ENCODE measurements around the gene SDF4.
A peak's percentile ranks its signal among the peaks of the same experiment; 100 is the strongest.

SDF4 gene

DNA sequence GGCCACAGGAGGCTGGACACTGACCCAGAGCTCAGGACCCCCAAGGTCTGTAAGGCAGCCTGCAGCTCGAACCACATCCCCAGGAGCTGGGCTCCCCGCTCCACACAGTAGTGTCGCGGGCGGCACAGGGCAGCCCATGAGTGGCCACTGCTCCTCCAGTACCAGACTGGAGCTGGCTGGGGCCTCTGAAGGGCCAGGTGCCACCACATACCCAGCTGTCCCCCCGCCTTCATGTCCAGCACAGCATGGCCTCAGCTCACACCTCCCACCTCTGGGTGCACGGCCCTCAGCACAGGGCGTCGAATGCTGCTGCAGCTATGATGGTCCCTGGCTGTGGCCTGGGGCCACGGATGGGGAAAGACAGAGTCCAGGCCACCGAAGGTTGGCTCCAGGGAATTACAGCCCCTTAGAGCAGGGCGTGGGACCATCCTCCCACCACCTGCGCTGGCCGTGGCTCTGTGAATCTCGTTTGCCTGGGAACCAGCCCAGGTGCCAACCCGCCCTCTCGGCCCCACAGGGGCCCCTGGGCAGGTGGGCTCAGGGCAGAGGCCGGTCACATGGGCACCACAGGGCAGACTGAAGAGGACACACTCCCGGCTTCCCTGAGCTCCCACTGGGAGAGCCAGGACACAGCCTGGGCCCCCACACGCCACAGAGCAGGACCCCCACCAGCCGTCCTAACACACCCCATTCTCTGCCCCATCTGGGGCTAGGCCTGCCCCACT is 15.8 kb downstream of the SDF4 start:
- TF ChIP-seq ZNF701 (tag by site-specific recombination; IDR thresholded peaks at IDR 0.05) (no peak), ZBTB20 (tag by site-specific recombination; IDR thresholded peaks at IDR 0.05) (peak; percentile 21; the same call in 1 of the 2 replicates), ZNF175 (tag by site-specific recombination; IDR thresholded peaks at IDR 0.05) (no peak), ZFP3 (tag by site-specific recombination; IDR thresholded peaks at IDR 0.05; ENCODE audit: low read depth) (no peak), ZNF10 (tag by site-specific recombination; IDR thresholded peaks at IDR 0.05) (no peak)
- TF ChIP-seq, protein P1, sequence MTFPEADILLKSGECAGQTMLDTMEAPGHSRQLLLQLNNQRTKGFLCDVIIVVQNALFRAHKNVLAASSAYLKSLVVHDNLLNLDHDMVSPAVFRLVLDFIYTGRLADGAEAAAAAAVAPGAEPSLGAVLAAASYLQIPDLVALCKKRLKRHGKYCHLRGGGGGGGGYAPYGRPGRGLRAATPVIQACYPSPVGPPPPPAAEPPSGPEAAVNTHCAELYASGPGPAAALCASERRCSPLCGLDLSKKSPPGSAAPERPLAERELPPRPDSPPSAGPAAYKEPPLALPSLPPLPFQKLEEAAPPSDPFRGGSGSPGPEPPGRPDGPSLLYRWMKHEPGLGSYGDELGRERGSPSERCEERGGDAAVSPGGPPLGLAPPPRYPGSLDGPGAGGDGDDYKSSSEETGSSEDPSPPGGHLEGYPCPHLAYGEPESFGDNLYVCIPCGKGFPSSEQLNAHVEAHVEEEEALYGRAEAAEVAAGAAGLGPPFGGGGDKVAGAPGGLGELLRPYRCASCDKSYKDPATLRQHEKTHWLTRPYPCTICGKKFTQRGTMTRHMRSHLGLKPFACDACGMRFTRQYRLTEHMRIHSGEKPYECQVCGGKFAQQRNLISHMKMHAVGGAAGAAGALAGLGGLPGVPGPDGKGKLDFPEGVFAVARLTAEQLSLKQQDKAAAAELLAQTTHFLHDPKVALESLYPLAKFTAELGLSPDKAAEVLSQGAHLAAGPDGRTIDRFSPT (tag by site-specific recombination; IDR thresholded peaks at IDR 0.05) = peak; percentile 65; the same call in 1 of the 2 replicates
- TF ChIP-seq, protein P2, sequence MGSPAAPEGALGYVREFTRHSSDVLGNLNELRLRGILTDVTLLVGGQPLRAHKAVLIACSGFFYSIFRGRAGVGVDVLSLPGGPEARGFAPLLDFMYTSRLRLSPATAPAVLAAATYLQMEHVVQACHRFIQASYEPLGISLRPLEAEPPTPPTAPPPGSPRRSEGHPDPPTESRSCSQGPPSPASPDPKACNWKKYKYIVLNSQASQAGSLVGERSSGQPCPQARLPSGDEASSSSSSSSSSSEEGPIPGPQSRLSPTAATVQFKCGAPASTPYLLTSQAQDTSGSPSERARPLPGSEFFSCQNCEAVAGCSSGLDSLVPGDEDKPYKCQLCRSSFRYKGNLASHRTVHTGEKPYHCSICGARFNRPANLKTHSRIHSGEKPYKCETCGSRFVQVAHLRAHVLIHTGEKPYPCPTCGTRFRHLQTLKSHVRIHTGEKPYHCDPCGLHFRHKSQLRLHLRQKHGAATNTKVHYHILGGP (tag by site-specific recombination; IDR thresholded peaks at IDR 0.05) = no peak
- no peak overlapping the region for H3K27ac ChIP-seq (ENCODE audit: extremely low read depth, low read depth, low read length)
- H3K4me3 ChIP-seq (ENCODE audit: low read depth, low read length) = no peak overlapping the region
- POLR2A ChIA-PET = interaction anchor here (1.1 to 1.5 kb wide), 2 partner anchors 10 to 17 kb away, joined by 3 to 4 read pairs; no protein-coding TSS in a partner anchor
- H3K36me3 ChIP-seq (ENCODE audit: control insufficient read depth in 2 of 2, insufficient read depth in 1 of 2, low read length in 2 of 2) = peaks cover 0 to 58% of the 10 kb centered on the region in 2 experiments; a peak in 1 of 3 replicates
- no peaks in the 10 kb centered on the region for H3K9me3 ChIP-seq (ENCODE audit: control insufficient read depth, insufficient read depth, low read depth, low read length)
- CTCF ChIA-PET = no interaction called here
- no peaks in the 10 kb centered on the region for H3K4me1 ChIP-seq (ENCODE audit: control insufficient read depth, insufficient read depth, low read length)

DNA sequence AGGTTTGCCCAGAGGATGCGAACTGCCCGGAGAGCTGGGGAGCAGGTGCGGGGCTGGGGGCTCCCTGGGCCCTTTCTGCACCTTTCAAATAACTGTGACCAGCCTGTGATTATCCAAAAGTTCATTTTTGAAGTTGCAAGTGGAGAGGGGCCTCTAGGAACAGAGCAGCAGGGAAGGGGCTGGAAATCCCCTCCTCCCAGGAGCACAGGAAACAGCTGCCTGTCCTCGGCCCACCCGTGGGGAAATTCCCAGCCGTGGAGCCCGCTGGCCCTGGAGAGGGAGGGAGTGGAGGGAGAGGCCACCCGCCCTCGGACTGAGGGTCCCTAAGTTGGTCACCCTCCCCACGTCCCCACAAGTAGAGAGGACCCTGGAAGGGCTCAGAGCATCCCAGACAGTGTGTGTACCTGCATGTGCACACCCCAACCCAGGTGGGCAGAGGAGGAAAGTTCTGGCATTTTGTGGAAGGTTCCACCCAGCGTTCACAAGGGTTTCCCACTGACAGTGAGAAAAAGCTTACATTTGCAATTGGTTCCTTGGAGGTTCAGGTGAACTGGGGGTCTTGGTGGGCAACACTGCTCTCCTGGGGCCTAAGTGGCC is 16.6 kb downstream of the SDF4 start:
- ChIA-PET CTCF (interaction anchor here (0.6 kb wide), 1 partner anchor 53 kb away, joined by 3 read pairs; no protein-coding TSS in a partner anchor), POLR2A (interaction anchor here (1.1 to 1.5 kb wide), 2 partner anchors 11 to 17 kb away, joined by 3 to 4 read pairs; no protein-coding TSS in a partner anchor)
- TF ChIP-seq, protein P3, sequence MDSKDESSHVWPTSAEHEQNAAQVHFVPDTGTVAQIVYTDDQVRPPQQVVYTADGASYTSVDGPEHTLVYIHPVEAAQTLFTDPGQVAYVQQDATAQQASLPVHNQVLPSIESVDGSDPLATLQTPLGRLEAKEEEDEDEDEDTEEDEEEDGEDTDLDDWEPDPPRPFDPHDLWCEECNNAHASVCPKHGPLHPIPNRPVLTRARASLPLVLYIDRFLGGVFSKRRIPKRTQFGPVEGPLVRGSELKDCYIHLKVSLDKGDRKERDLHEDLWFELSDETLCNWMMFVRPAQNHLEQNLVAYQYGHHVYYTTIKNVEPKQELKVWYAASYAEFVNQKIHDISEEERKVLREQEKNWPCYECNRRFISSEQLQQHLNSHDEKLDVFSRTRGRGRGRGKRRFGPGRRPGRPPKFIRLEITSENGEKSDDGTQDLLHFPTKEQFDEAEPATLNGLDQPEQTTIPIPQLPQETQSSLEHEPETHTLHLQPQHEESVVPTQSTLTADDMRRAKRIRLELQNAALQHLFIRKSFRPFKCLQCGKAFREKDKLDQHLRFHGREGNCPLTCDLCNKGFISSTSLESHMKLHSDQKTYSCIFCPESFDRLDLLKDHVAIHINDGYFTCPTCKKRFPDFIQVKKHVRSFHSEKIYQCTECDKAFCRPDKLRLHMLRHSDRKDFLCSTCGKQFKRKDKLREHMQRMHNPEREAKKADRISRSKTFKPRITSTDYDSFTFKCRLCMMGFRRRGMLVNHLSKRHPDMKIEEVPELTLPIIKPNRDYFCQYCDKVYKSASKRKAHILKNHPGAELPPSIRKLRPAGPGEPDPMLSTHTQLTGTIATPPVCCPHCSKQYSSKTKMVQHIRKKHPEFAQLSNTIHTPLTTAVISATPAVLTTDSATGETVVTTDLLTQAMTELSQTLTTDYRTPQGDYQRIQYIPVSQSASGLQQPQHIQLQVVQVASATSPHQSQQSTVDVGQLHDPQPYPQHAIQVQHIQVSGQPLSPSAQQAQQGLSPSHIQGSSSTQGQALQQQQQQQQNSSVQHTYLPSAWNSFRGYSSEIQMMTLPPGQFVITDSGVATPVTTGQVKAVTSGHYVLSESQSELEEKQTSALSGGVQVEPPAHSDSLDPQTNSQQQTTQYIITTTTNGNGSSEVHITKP (tag by site-specific recombination; IDR thresholded peaks at IDR 0.05) = peak; percentile 72
- TF ChIP-seq ZBTB20 (tag by site-specific recombination; IDR thresholded peaks at IDR 0.05) = no peak
- TF ChIP-seq KLF8 (tag by site-specific recombination; IDR thresholded peaks at IDR 0.05) = 0 out of 2 replicates have a peak, but pooled peaks have one; percentile 9
- H3K36me3 ChIP-seq (ENCODE audit: control insufficient read depth in 2 of 2, insufficient read depth in 1 of 2, low read length in 2 of 2) = peaks cover 0 to 49% of the 10 kb centered on the region in 2 experiments; a peak in 1 of 3 replicates
- H3K9me3 ChIP-seq (ENCODE audit: control insufficient read depth, insufficient read depth, low read depth, low read length) = no peaks in the 10 kb centered on the region
- no peak overlapping the region for H3K27ac ChIP-seq (ENCODE audit: extremely low read depth, low read depth, low read length)
- H3K4me3 ChIP-seq (ENCODE audit: low read depth, low read length) = no peak overlapping the region
- no peaks in the 10 kb centered on the region for H3K4me1 ChIP-seq (ENCODE audit: control insufficient read depth, insufficient read depth, low read length)
